RWPE2 (cell line): ENCODE results near the gene CRISP1.

ENCODE experiments used
- ATAC-seq: fragments of 200-7000 bp; cut with Tn5 transposase; 3 replicates; pipeline ENCODE4 v1.9.1; 2021; ENCODE audit warnings: low read depth
- DNase-seq: peaks from one replicate; pipeline ENCODE4 v3.0.0-alpha.2; 2020; ENCODE audit warnings: low spot score
- H3K27ac ChIP-seq: fragments of 450-650 bp; 2 replicates; pipeline ENCODE4 v1.5.1; 2017; ENCODE audit warnings: mild to moderate bottlenecking; ENCODE audit not compliant: poor library complexity, severe bottlenecking
- H3K27me3 ChIP-seq: fragments of 250-450 bp; sonication (Bioruptor Pico); 2 replicates; pipeline ENCODE4 v1.5.1; 2021; ENCODE audit warnings: mild to moderate bottlenecking, moderate library complexity; ENCODE audit not compliant: insufficient read depth, poor library complexity, severe bottlenecking
- H3K36me3 ChIP-seq: fragments of 250-450 bp; sonication (Bioruptor Pico); 2 replicates; pipeline ENCODE4 v1.5.1; 2020; ENCODE audit warnings: low read depth, mild to moderate bottlenecking, moderate library complexity
- H3K4me1 ChIP-seq: fragments of 250-450 bp; sonication (Bioruptor Pico); 2 replicates; pipeline ENCODE4 v1.5.1; 2021; ENCODE audit warnings: mild to moderate bottlenecking, moderate library complexity; ENCODE audit not compliant: insufficient read depth, poor library complexity, severe bottlenecking
- H3K4me3 ChIP-seq: fragments of 250-450 bp; sonication (Bioruptor Pico); 2 replicates; pipeline ENCODE4 v1.5.1; 2021; ENCODE audit warnings: mild to moderate bottlenecking, moderate library complexity; ENCODE audit not compliant: severe bottlenecking
- H3K9me3 ChIP-seq: fragments of 250-450 bp; sonication (Bioruptor Pico); 2 replicates; pipeline ENCODE4 v1.5.1; 2021; ENCODE audit warnings: mild to moderate bottlenecking, moderate library complexity; ENCODE audit not compliant: severe bottlenecking
- CTCF ChIP-seq: fragments of 450-650 bp; IDR thresholded peaks from one replicate; pipeline ENCODE4 v1.5.1; 2017; ENCODE audit warnings: mild to moderate bottlenecking, moderate library complexity; ENCODE audit not compliant: poor library complexity, severe bottlenecking

The CRISP1 gene

GRCh38 chr6:49784272-49784671 lies 82.1 kb downstream of the CRISP1 start:
- Histone ChIP-seq H3K4me1 (no peaks in the 10 kb centered on the region), H3K27me3 (no peaks in the 10 kb centered on the region), H3K9me3 (no peaks in the 10 kb centered on the region), H3K4me3 (no peak overlapping the region), H3K36me3 (no peaks in the 10 kb centered on the region), H3K27ac (no peak overlapping the region)
- ATAC-seq (no peak), DNase-seq (no peak)
- no peak for TF ChIP-seq CTCF
